ENCODE measurements around the gene APEH. TPM values are rescaled to one million over a fixed set of nuclear protein-coding genes. Genes with fewer than 3 reads are reported as not detected.

The APEH gene
- total and polyA plus RNA-seq, 2 of the 4 experiments (the other 2 are of a cell fraction) = 89.2 to 142 TPM

- no peak overlapping the region for H3K18ac ChIP-seq (ENCODE audit: low read depth, low read length)
- peak overlapping the region; percentile 70 for H4K5ac ChIP-seq (ENCODE audit: low read depth, low read length)
- peak overlapping the region; percentile 79; the same call in 1 of the 2 replicates for H3K56ac ChIP-seq (ENCODE audit: extremely low read depth, insufficient read depth, low read length)
- peak overlapping the region; percentile 76 for H3K23ac ChIP-seq (ENCODE audit: low read depth, low read length)
- H3K4me3 ChIP-seq (ENCODE audit: insufficient read depth, low read depth, low read length) = peak overlapping the region; percentile 85
- ChIA-PET POLR2A (ENCODE audit: unreplicated experiment) (interaction anchor here (0.6 kb wide), 1 partner anchor 206 kb away, joined by 3 read pairs; the partner anchor contains the start of gene MON1A), CTCF (no interaction called here)
- in situ Hi-C loops (cut with MboI; ENCODE audit: low sequenced_read_pairs) (no loop called here), dilution Hi-C loops (cut with HindIII; ENCODE audit: low sequenced_read_pairs, unreplicated experiment) (no loop called here), intact Hi-C loops (cut with micrococcal nuclease) (no loop called here)
- H4K91ac ChIP-seq (ENCODE audit: insufficient read depth, low read depth, low read length) = peak overlapping the region; percentile 50; the same call in 1 of the 2 replicates
- peak overlapping the region; percentile 100 for H2AK9ac ChIP-seq (replicated peaks; ENCODE audit: low read depth, low read length, poor library complexity)
- peak; percentile 1 for ATAC-seq (ENCODE audit: low read depth)
- WGBS, 2 experiments (ENCODE audit: extremely low coverage in 2 of 2, insufficient read length in 1 of 2) = 0% methylated on average over 18 of the region's 20 CpGs; no CpG with 5 or more reads in 1 of the 2 experiments
- peak overlapping the region; percentile 72 for H3K27ac ChIP-seq (ENCODE audit: insufficient read depth, low read length)
- no peak overlapping the region for H2BK20ac ChIP-seq (ENCODE audit: low read depth, low read length)
- H3K9ac ChIP-seq (ENCODE audit: low read depth, low read length) = peak overlapping the region; percentile 91
- no peaks in the 10 kb centered on the region for H3K9me3 ChIP-seq (ENCODE audit: control insufficient read depth, insufficient read depth, low read length)
- peak overlapping the region; percentile 60 for H2BK5ac ChIP-seq (ENCODE audit: low read depth, low read length, poor library complexity, severe bottlenecking)
- H3K27me3 ChIP-seq (ENCODE audit: control insufficient read depth, insufficient read depth, low read length) = no peaks in the 10 kb centered on the region
- peak; percentile 37 for DNase-seq
- H3K4me2 ChIP-seq (ENCODE audit: low read depth, low read length) = peak overlapping the region; percentile 96
- BruUV-seq (replicated peaks) = no TSS peak
- H2BK120ac ChIP-seq (ENCODE audit: low read depth, low read length) = peak overlapping the region; percentile 32
- no peak overlapping the region for H2BK15ac ChIP-seq (ENCODE audit: low read depth, low read length)
- peaks cover 15 to 43% of the 10 kb centered on the region in 2 experiments; a peak in 3 of 4 replicates for H3K79me1 ChIP-seq (ENCODE audit: low read depth in 1 of 2, low read length in 2 of 2)
- H3K9me1 ChIP-seq (ENCODE audit: insufficient read depth, low read length) = peaks cover 5% of the 10 kb centered on the region; the same call in 1 of the 2 replicates
- peak overlapping the region; percentile 62 for H2AK5ac ChIP-seq (ENCODE audit: low read depth, low read length)
- H3K36me3 ChIP-seq (ENCODE audit: control insufficient read depth, insufficient read depth, low read length) = peaks cover 45% of the 10 kb centered on the region
- H4K20me1 ChIP-seq (ENCODE audit: insufficient read depth, low read length) = peaks cover 31% of the 10 kb centered on the region
- peak overlapping the region; percentile 93 for H3K14ac ChIP-seq (replicated peaks; ENCODE audit: low read depth, low read length)
- peak overlapping the region; percentile 55 to 93 for H4K8ac ChIP-seq (ENCODE audit: low read depth in 2 of 2, low read length in 2 of 2)
- peak overlapping the region; percentile 99 for H2AFZ ChIP-seq (replicated peaks; ENCODE audit: low read length, poor library complexity)
- peak overlapping the region; percentile 88 for H3K4ac ChIP-seq (ENCODE audit: low read depth, low read length)
- no peak for TF ChIP-seq NFE2L2 (IDR thresholded peaks at IDR 0.05; ENCODE audit: low read depth, low read length)
- TF ChIP-seq USF2 (IDR thresholded peaks at IDR 0.05; ENCODE audit: low read depth, low read length) = peak; percentile 87
- H3K4me1 ChIP-seq (ENCODE audit: control insufficient read depth, insufficient read depth, low read length) = peaks cover 17% of the 10 kb centered on the region
Observed at GRCh38 chr3:49723296-49723627, 49.1 kb downstream of the APEH start.
